ENCODE results near the gene PTBP3.
"Not testable (repeated sequence)": the region's sequence is repeated elsewhere in the genome, so short reads cannot be mapped to it uniquely, and the experiment has no call there.

The PTBP3 gene

GRCh38 chr9:112332977-112333638 is at the start of gene PTBP3:
Gene PTBP3, minus strand, starts transcription at chr9:112333619. Its CDS starts 35,754 bp downstream, at chr9:112297865.
- DNase-seq = peak; percentile 87

- no peak for DNase-seq
Measured at GRCh38 chr9:112382501-112383364, 49.3 kb upstream of the PTBP3 start.

- DNase-seq = no peak
Measured at GRCh38 chr9:112382066-112382465, 48.6 kb upstream of the PTBP3 start.

GRCh38 chr9:112380825-112381221 is 47.4 kb upstream of the PTBP3 start:
- peak; percentile 32 for DNase-seq

GRCh38 chr9:112380102-112380824 is 46.8 kb upstream of the PTBP3 start, which contains the start of gene HSDL2:
Gene HSDL2, plus strand, starts transcription at chr9:112380108. Its CDS starts 56 bp downstream, at chr9:112380164.
- peak; percentile 41 for DNase-seq

- DNase-seq = peak; percentile 99
Measured at GRCh38 chr9:112379177-112380101, 46.0 kb upstream of the PTBP3 start.

- DNase-seq = peak; percentile 50
Measured at GRCh38 chr9:112378328-112379176, 45.1 kb upstream of the PTBP3 start.

- DNase-seq = no peak
Measured at GRCh38 chr9:112377684-112378327, 44.4 kb upstream of the PTBP3 start.

- DNase-seq = peak; percentile 37
Measured at GRCh38 chr9:112377087-112377486, 43.7 kb upstream of the PTBP3 start.

GRCh38 chr9:112375361-112375760 is 41.9 kb upstream of the PTBP3 start:
- DNase-seq = no peak

- not testable (repeated sequence) for DNase-seq
Measured at GRCh38 chr9:112374232-112374631, 40.8 kb upstream of the PTBP3 start.

- not testable (repeated sequence) for DNase-seq
Measured at GRCh38 chr9:112373666-112374065, 40.2 kb upstream of the PTBP3 start.

GRCh38 chr9:112371060-112371459 is 37.6 kb upstream of the PTBP3 start:
- DNase-seq = no peak

GRCh38 chr9:112369817-112370216 is 36.4 kb upstream of the PTBP3 start:
- DNase-seq = no peak

- DNase-seq = no peak
Measured at GRCh38 chr9:112367465-112367864, 34.0 kb upstream of the PTBP3 start.

GRCh38 chr9:112366591-112366990 is 33.2 kb upstream of the PTBP3 start:
- DNase-seq = no peak

- DNase-seq = not testable (repeated sequence)
Measured at GRCh38 chr9:112365257-112365656, 31.8 kb upstream of the PTBP3 start.

- DNase-seq = no peak
Measured at GRCh38 chr9:112364761-112365160, 31.3 kb upstream of the PTBP3 start.

- DNase-seq = peak; percentile 60
Measured at GRCh38 chr9:112361601-112362000, 28.2 kb upstream of the PTBP3 start.

- no peak for DNase-seq
Measured at GRCh38 chr9:112360047-112360804, 26.8 kb upstream of the PTBP3 start.
